Testis (tissue), 3 donors: Measurements from ENCODE around the gene ADGRG7. TPM values are rescaled to one million over a fixed set of nuclear protein-coding genes. Genes with fewer than 3 reads are reported as not detected.

Experiments used
- DNase-seq: peaks from one replicate; pipeline ENCODE4 v3.0.0-alpha.2; 2019
- H3K27ac ChIP-seq, 2 donors: fragments of 200-600 bp; sonication (generic); one replicate each; pipeline ENCODE4 v1.5.1; 2019
- H3K27me3 ChIP-seq: fragments of 200-600 bp; sonication (generic); one replicate; pipeline ENCODE4 v1.5.1; 2019
- H3K36me3 ChIP-seq: fragments of 200-600 bp; sonication (generic); one replicate; pipeline ENCODE4 v1.5.1; 2017; ENCODE audit warnings: low read depth; ENCODE audit errors: missing control alignments
- H3K4me1 ChIP-seq: fragments of 200-600 bp; sonication (generic); one replicate; pipeline ENCODE4 v1.5.1; 2019
- H3K4me3 ChIP-seq, 2 donors: fragments of 200-600 bp; sonication (generic); one replicate each; pipeline ENCODE4 v1.5.1; 2017 to 2019
- H3K9me3 ChIP-seq: fragments of 200-600 bp; sonication (generic); one replicate; pipeline ENCODE4 v1.5.1; 2017
- POLR2A ChIP-seq: fragments of 450-650 bp; IDR thresholded peaks from one replicate; pipeline ENCODE4 v1.6.1; 2017; ENCODE audit warnings: antibody characterized with exemption, mild to moderate bottlenecking, moderate library complexity
- WGBS, 2 donors: methylation state at CpG; one replicate each; pipeline ENCODE4 v1.1.5; 2018; 5-methylcytosine and 5-hydroxymethylcytosine counted together
- intact Hi-C: fragments of 100-400 bp; cut with DNase I; formaldehyde crosslinking; loops from one replicate; pipeline ENCODE4 v1.15.1; 2023; ENCODE audit warnings: low total_unique reads
- polyA plus RNA-seq: library from polyadenylated mRNA; stranded (reverse); fragments of 350-450 nt; fragmentation: Illumina TruSeq; extraction: RNeasy Lipid Tissue Mini Kit (QIAGEN cat#74804); gene quantifications from one replicate; pipeline ENCODE4 v1.2.3, GENCODE V29; 2014; ENCODE audit warnings: low read depth, low replicate concordance; ENCODE audit not compliant: insufficient read depth
- total RNA-seq, 2 donors: library from RNA; depleted of rRNA; stranded (reverse); fragments of >200 nt; gene quantifications; one replicate each; pipeline ENCODE4 v1.2.3, GENCODE V29; 2016
- TF ChIP-seq, protein P1 (sequence below), 3 experiments: fragments of 450-650 bp in 2 of 3; fragments of 200-600 bp in 1 of 3; sonication (generic) in 1 of 3; IDR thresholded peaks; one replicate each; pipeline ENCODE4 v1.5.1; 2016 to 2019; ENCODE audit warnings: antibody characterized with exemption in 3 of 3, mild to moderate bottlenecking in 2 of 3, moderate library complexity in 1 of 3

Gene ADGRG7
- total and polyA plus RNA-seq, 3 donors from 2014 or later: 0.16 to 0.43 TPM; not detected in 1

DNA sequence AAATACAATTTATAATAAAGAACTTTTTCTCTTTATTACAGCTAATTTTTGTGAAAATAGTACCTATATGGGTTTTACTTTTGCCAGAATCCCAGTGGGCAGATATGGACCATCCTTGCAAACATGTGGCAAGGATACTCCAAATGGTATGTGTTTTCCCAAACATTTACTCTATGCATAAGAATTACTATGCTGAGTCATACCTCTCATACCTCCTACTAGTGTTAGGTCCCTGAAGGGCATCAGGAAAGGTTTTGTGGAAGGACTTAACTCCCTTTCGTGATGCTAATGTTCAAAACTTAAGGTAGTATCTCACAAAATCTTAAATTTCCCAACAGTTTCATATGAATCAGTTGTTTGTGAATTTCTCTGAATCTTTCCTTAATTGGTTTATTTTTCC lies 21.3 kb downstream of the ADGRG7 start:
- Histone ChIP-seq H3K27me3 (no peaks in the 10 kb centered on the region), H3K4me1 (no peaks in the 10 kb centered on the region), H3K27ac (no peak overlapping the region), H3K36me3 (no peaks in the 10 kb centered on the region), H3K9me3 (no peaks in the 10 kb centered on the region), H3K4me3 (no peak overlapping the region)
- 88 to 92% methylated on average over 1 of the region's 1 CpG for WGBS, 2 donors
- intact Hi-C loops: no loop called here
- TF ChIP-seq, protein P1, sequence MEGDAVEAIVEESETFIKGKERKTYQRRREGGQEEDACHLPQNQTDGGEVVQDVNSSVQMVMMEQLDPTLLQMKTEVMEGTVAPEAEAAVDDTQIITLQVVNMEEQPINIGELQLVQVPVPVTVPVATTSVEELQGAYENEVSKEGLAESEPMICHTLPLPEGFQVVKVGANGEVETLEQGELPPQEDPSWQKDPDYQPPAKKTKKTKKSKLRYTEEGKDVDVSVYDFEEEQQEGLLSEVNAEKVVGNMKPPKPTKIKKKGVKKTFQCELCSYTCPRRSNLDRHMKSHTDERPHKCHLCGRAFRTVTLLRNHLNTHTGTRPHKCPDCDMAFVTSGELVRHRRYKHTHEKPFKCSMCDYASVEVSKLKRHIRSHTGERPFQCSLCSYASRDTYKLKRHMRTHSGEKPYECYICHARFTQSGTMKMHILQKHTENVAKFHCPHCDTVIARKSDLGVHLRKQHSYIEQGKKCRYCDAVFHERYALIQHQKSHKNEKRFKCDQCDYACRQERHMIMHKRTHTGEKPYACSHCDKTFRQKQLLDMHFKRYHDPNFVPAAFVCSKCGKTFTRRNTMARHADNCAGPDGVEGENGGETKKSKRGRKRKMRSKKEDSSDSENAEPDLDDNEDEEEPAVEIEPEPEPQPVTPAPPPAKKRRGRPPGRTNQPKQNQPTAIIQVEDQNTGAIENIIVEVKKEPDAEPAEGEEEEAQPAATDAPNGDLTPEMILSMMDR (IDR thresholded peaks at IDR 0.05): no peak
- TF ChIP-seq POLR2A: no peak
- DNase-seq: no peak

DNA sequence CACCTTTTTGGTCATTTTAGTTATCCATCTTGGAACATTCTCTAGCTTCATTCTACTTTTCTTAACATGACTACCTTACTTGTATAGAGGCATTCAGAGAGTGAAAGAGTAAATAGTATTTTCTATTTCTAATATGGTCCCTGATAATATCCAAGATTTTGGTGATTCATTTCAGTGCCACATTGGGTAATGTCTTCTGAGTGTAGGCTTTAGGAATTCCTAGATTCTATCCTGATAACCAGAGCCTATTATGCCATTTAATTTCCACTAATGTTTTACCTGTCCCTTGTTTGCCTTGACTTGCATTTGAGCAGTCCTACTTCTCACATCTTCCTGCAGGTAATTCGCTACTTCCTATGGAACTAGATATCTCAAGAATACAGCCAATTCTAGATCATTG lies 21.8 kb downstream of the ADGRG7 start:
- Histone ChIP-seq H3K4me1 (no peaks in the 10 kb centered on the region), H3K27me3 (no peaks in the 10 kb centered on the region), H3K4me3 (no peak overlapping the region), H3K27ac (no peak overlapping the region), H3K9me3 (no peaks in the 10 kb centered on the region), H3K36me3 (no peaks in the 10 kb centered on the region)
- no peak for DNase-seq
- 89 to 91% methylated on average over 1 of the region's 1 CpG for WGBS, 2 donors
- TF ChIP-seq POLR2A: no peak
- TF ChIP-seq, protein P1 (IDR thresholded peaks at IDR 0.05): no peak
- intact Hi-C loops: no loop called here

DNA sequence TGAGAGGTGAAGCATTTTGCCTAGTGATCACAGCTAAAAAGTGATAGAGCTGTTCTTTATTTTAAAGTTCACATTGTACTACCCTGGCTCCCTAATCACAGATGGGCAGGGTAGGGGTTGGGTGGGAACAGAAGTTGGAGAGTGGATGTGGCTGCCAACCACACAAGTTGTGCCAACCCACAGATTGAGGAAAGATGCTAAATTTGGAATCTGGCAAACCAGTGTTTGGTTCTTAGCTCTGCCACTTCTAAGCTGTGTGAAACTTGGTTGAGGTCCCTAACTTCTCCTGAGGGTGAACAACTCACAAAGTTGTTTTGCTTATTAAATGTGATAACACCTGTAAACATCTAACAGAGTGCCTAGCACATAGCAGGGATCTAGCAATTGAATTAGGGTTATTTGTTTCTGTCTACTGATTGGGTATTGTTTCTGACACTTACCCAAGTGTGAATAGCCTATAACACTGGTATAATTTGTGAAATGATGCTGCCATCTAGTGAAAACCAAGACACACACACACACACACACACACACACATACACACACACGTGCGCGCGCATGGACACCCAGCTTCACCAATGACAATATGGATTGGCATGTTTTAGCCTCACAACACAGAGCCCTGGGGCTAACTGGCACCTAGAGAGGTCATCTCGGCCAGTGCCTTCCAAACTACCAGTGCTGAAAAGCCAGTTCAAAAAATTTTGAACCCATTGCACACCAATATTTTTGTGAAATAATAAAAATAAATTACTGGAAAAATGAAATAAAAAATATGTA lies 25.3 kb downstream of the ADGRG7 start:
- DNase-seq: no peak
- WGBS, 2 donors: 89 to 91% methylated on average over 5 of the region's 5 CpGs
- Histone ChIP-seq H3K9me3 (no peaks in the 10 kb centered on the region), H3K27ac (no peak overlapping the region), H3K4me1 (no peaks in the 10 kb centered on the region), H3K27me3 (no peaks in the 10 kb centered on the region), H3K36me3 (no peaks in the 10 kb centered on the region), H3K4me3 (no peak overlapping the region)
- intact Hi-C loops: no loop called here
- TF ChIP-seq, protein P1 (IDR thresholded peaks at IDR 0.05): no peak
- no peak for TF ChIP-seq POLR2A

DNA sequence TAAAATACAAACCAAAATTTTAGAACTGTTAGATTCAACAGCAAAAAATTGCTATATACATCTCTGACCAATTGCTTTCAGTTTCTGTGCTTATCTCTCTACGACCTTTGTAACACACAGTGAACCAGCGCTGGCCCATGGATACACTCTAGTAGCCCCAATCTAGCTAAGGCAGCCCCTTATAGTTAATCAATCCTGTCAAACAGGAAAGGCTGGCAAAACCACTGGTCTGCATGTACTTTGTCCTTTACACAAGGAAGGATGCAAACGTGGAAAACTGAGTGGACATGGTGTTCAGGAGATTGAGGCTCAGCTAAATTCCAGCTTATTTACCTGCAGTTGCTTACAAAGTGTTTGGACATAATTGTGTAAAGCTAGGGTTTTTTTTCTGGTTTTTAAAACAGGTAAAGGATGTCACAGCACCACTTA lies 25.9 kb downstream of the ADGRG7 start:
- WGBS, 2 donors: 78 to 81% methylated on average over 3 of the region's 3 CpGs
- Histone ChIP-seq H3K27ac (no peak overlapping the region), H3K27me3 (no peaks in the 10 kb centered on the region), H3K36me3 (no peaks in the 10 kb centered on the region), H3K9me3 (no peaks in the 10 kb centered on the region), H3K4me3 (no peak overlapping the region), H3K4me1 (no peaks in the 10 kb centered on the region)
- TF ChIP-seq, protein P1 (IDR thresholded peaks at IDR 0.05): no peak
- no peak for TF ChIP-seq POLR2A
- no peak for DNase-seq
- intact Hi-C loops: no loop called here

DNA sequence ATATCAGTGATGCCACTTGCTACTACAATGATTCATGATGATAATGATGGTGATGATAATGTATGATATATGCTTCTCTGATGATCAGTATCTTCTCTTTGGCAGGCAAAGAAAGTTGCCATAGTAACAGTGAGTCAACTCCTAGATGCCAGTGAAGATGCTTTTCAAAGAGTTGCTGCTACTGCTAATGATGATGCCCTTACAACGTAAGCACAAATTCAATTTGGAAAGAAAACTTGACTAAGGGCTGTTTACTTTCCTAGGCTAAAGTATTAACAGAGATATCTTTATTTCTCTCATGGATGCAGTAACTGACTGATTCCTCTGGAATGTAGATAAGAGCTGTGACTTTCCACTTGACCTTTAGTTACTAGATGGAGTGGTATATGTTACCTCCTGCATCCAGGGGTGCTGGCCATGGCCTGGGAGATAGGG lies 27.8 kb downstream of the ADGRG7 start:
- H3K36me3 ChIP-seq: no peaks in the 10 kb centered on the region
- intact Hi-C loops: no loop called here
- WGBS, 2 donors: 67 to 73% methylated on average over 1 of the region's 1 CpG
- H3K27me3 ChIP-seq: no peaks in the 10 kb centered on the region
- H3K27ac ChIP-seq: no peak overlapping the region
- H3K9me3 ChIP-seq: no peaks in the 10 kb centered on the region
- DNase-seq: no peak
- H3K4me1 ChIP-seq: no peaks in the 10 kb centered on the region
- TF ChIP-seq, protein P1 (IDR thresholded peaks at IDR 0.05): no peak
- TF ChIP-seq POLR2A: no peak
- no peak overlapping the region for H3K4me3 ChIP-seq
